Hepatocyte (in vitro differentiated cells): ENCODE measurements around the gene RFX7. TPM values are rescaled to one million over a fixed set of nuclear protein-coding genes. Genes with fewer than 3 reads are reported as not detected.
"Not testable (repeated sequence)": the region's sequence is repeated elsewhere in the genome, so short reads cannot be mapped to it uniquely, and the experiment has no call there.

Experiments
- DNase-seq: peaks from one replicate; pipeline ENCODE4 v3.0.0-alpha.2; 2016; ENCODE audit warnings: low spot score
- H2AFZ ChIP-seq: fragments of 200-600 bp; sonication (generic); 2 replicates; pipeline ENCODE4 v1.6.0; 2016; ENCODE audit warnings: antibody characterized with exemption, mild to moderate bottlenecking
- H3K27ac ChIP-seq: fragments of 200-600 bp; sonication (generic); 2 replicates; pipeline ENCODE4 v1.5.1; 2016; ENCODE audit warnings: mild to moderate bottlenecking
- H3K27me3 ChIP-seq: fragments of 200-600 bp; sonication (generic); 2 replicates; pipeline ENCODE4 v1.6.1; 2016
- H3K36me3 ChIP-seq: fragments of 200-600 bp; sonication (generic); replicated peaks from 2 replicates; pipeline ENCODE4 v1.5.1; 2016; ENCODE audit warnings: low read depth; ENCODE audit not compliant: insufficient read depth
- H3K4me1 ChIP-seq: fragments of 200-600 bp; sonication (generic); 2 replicates; pipeline ENCODE4 v1.5.1; 2016; ENCODE audit warnings: mild to moderate bottlenecking, moderate library complexity; ENCODE audit not compliant: insufficient read depth
- H3K4me2 ChIP-seq: fragments of 200-600 bp; sonication (generic); 2 replicates; pipeline ENCODE4 v1.6.0; 2016
- H3K4me3 ChIP-seq: fragments of 200-600 bp; sonication (generic); 2 replicates; pipeline ENCODE4 v1.5.1; 2016; ENCODE audit warnings: mild to moderate bottlenecking
- H3K79me2 ChIP-seq: fragments of 200-600 bp; sonication (generic); 2 replicates; pipeline ENCODE4 v1.6.0; 2017; ENCODE audit warnings: mild to moderate bottlenecking
- H3K9me2 ChIP-seq: fragments of 200-600 bp; sonication (generic); replicated peaks from 2 replicates; pipeline ENCODE4 v1.6.0; 2017; ENCODE audit warnings: mild to moderate bottlenecking; ENCODE audit not compliant: insufficient read depth
- H3K9me3 ChIP-seq: fragments of 200-600 bp; sonication (generic); 2 replicates; pipeline ENCODE4 v1.5.1; 2016; ENCODE audit warnings: low read depth, mild to moderate bottlenecking
- H4K20me1 ChIP-seq: fragments of 200-600 bp; sonication (generic); 2 replicates; pipeline ENCODE4 v1.6.0; 2016; ENCODE audit warnings: mild to moderate bottlenecking; ENCODE audit not compliant: insufficient read depth, poor library complexity, severe bottlenecking
- CTCF ChIP-seq: fragments of 200-600 bp; sonication (generic); IDR thresholded peaks from 2 replicates; pipeline ENCODE4 v1.5.1; 2016; ENCODE audit warnings: antibody characterized with exemption, mild to moderate bottlenecking; ENCODE audit not compliant: poor library complexity
- EZH2 ChIP-seq: fragments of 200-600 bp; sonication (generic); IDR thresholded peaks from 2 replicates; pipeline ENCODE4 v1.6.1; 2016; ENCODE audit warnings: antibody characterized with exemption, mild to moderate bottlenecking, borderline replicate concordance
- EZH2phosphoT487 ChIP-seq: fragments of 200-600 bp; sonication (generic); IDR thresholded peaks from one replicate; pipeline ENCODE4 v1.6.1; 2018; ENCODE audit warnings: antibody characterized with exemption, mild to moderate bottlenecking, low read depth, moderate library complexity; ENCODE audit not compliant: unreplicated experiment, severe bottlenecking
- WGBS: methylation state at CpG from one replicate; pipeline ENCODE4 v1.1.6; 2016; ENCODE audit warnings: low lambda C conversion rate; ENCODE audit errors: missing lambda C conversion rate; 5-methylcytosine and 5-hydroxymethylcytosine counted together
- polyA plus RNA-seq: library from polyadenylated mRNA; unstranded; fragments of >200 nt; fragmentation: Nextera tagmentation; extraction: Ambion mirVana; gene quantifications from 2 replicates; pipeline ENCODE4 v1.2.1, GENCODE V29; 2016
- total RNA-seq: library from RNA; depleted of rRNA; stranded (reverse); fragments of >200 nt; gene quantifications from 2 replicates; pipeline ENCODE4 v1.2.3, GENCODE V29; 2014

RFX7 gene
- total and polyA plus RNA-seq, 2 experiments from 2014 or later: 4.3 to 8.3 TPM

GRCh38 chr15:56261854-56262509, 18.3 kb upstream of the RFX7 start:
- no peaks in the 10 kb centered on the region for H3K79me2 ChIP-seq
- H4K20me1 ChIP-seq: no peaks in the 10 kb centered on the region
- H3K36me3 ChIP-seq: no peaks in the 10 kb centered on the region
- H3K4me1 ChIP-seq: no peaks in the 10 kb centered on the region
- WGBS: 69% methylated on average over 4 of the region's 4 CpGs
- TF ChIP-seq EZH2: no peak
- TF ChIP-seq CTCF: no peak
- no peak for TF ChIP-seq EZH2phosphoT487
- no peaks in the 10 kb centered on the region for H3K27me3 ChIP-seq
- no peak overlapping the region for H3K4me2 ChIP-seq
- no peak overlapping the region for H3K4me3 ChIP-seq
- no peaks in the 10 kb centered on the region for H3K9me2 ChIP-seq
- H3K27ac ChIP-seq: no peak overlapping the region
- no peak overlapping the region for H2AFZ ChIP-seq
- DNase-seq: no peak
- H3K9me3 ChIP-seq: no peaks in the 10 kb centered on the region

GRCh38 chr15:56257306-56257705, 13.6 kb upstream of the RFX7 start:
- H3K4me3 ChIP-seq, DNase-seq: not testable (repeated sequence)
- WGBS: 91% methylated on average over 1 of the region's 1 CpG

GRCh38 chr15:56254265-56254664, 10.6 kb upstream of the RFX7 start:
- Histone ChIP-seq H3K4me1 (no peaks in the 10 kb centered on the region), H3K27ac (no peak overlapping the region), H4K20me1 (no peaks in the 10 kb centered on the region), H3K9me2 (no peaks in the 10 kb centered on the region), H3K36me3 (no peaks in the 10 kb centered on the region), H3K27me3 (peaks cover 17% of the 10 kb centered on the region), H2AFZ (no peak overlapping the region), H3K9me3 (no peaks in the 10 kb centered on the region), H3K4me2 (no peak overlapping the region), H3K4me3 (no peak overlapping the region), H3K79me2 (no peaks in the 10 kb centered on the region)
- TF ChIP-seq EZH2phosphoT487 (no peak), CTCF (no peak), EZH2 (no peak)
- no peak for DNase-seq

More at GRCh38 chr15:56257306-56257705, 13.6 kb upstream of the RFX7 start:
- not testable (repeated sequence) for H4K20me1 ChIP-seq, H3K9me2 ChIP-seq, H3K4me1 ChIP-seq, H3K36me3 ChIP-seq, H3K79me2 ChIP-seq, H2AFZ ChIP-seq, H3K27ac ChIP-seq, H3K9me3 ChIP-seq, H3K4me2 ChIP-seq
- H3K27me3 ChIP-seq: peaks cover 17% of the 10 kb centered on the region

- peaks cover 17% of the 10 kb centered on the region for H3K27me3 ChIP-seq
- no peak overlapping the region for H3K4me2 ChIP-seq
- no peak overlapping the region for H2AFZ ChIP-seq
- H3K4me1 ChIP-seq: peaks cover 6% of the 10 kb centered on the region
- no peaks in the 10 kb centered on the region for H3K9me2 ChIP-seq
- WGBS: 29% methylated on average over 2 of the region's 2 CpGs
- no peak overlapping the region for H3K27ac ChIP-seq
- no peaks in the 10 kb centered on the region for H4K20me1 ChIP-seq
- no peak for TF ChIP-seq CTCF
- no peak for TF ChIP-seq EZH2
- no peak for TF ChIP-seq EZH2phosphoT487
- no peaks in the 10 kb centered on the region for H3K79me2 ChIP-seq
- H3K4me3 ChIP-seq: no peak overlapping the region
- no peaks in the 10 kb centered on the region for H3K36me3 ChIP-seq
- DNase-seq: no peak
- H3K9me3 ChIP-seq: no peaks in the 10 kb centered on the region
Observed at GRCh38 chr15:56252386-56252785, 8.7 kb upstream of the RFX7 start.
